Panc1 (cell line): Measurements from ENCODE around the gene PON2.
A peak's percentile ranks its signal among the peaks of the same experiment; 100 is the strongest.

Source experiments
- CTCF ChIP-seq: fragments of 450-650 bp; IDR thresholded peaks from 2 replicates; pipeline ENCODE4 v1.5.1; 2017; ENCODE audit warnings: mild to moderate bottlenecking
- POLR2AphosphoS5 ChIP-seq: IDR thresholded peaks from 2 replicates; pipeline ENCODE4 v1.6.1; 2012; ENCODE audit warnings: mild to moderate bottlenecking, low read depth, low read length, moderate library complexity
- REST ChIP-seq, 2 experiments: IDR thresholded peaks; 2 replicates each; pipeline ENCODE4 v1.6.1; 2011 to 2012; ENCODE audit warnings: low read depth in 2 of 2, control low read depth in 1 of 2, low read length in 1 of 2, mild to moderate bottlenecking in 1 of 2, moderate library complexity in 1 of 2; ENCODE audit not compliant: insufficient read depth in 1 of 2
- SIN3A ChIP-seq: IDR thresholded peaks from 2 replicates; pipeline ENCODE4 v1.6.1; 2012; ENCODE audit warnings: low read depth, mild to moderate bottlenecking, low read length, moderate library complexity, borderline replicate concordance; ENCODE audit not compliant: insufficient read depth
- TCF7L2 ChIP-seq: IDR thresholded peaks from 2 replicates; pipeline ENCODE4 v1.6.1; 2011; ENCODE audit warnings: mild to moderate bottlenecking, low read depth, low read length, inconsistent platforms

- TF ChIP-seq CTCF (peak; percentile 65), SIN3A (no peak), POLR2AphosphoS5 (no peak), REST (IDR thresholded peaks at IDR 0.05; ENCODE audit: insufficient read depth in 1 of 2, low read depth in 2 of 2, low read length in 1 of 2) (no peak), TCF7L2 (no peak)
These were observed 43.6 kb upstream of the PON2 start for GRCh38 chr7:95478272-95479037.
